GM18868 (cell line): Measurements from ENCODE around the gene ALS2CL.
"Not testable (repeated sequence)": the region's sequence is repeated elsewhere in the genome, so short reads cannot be mapped to it uniquely, and the experiment has no call there.

Experiments
- ATAC-seq: cut with Tn5 transposase; IDR thresholded peaks from one replicate; pipeline ENCODE4 v1.9.1; 2021; ENCODE audit warnings: mild to moderate bottlenecking, moderate library complexity; ENCODE audit not compliant: unreplicated experiment

ALS2CL gene

GRCh38 chr3:46693038-46693891 lies at the start of gene ALS2CL:
ALS2CL (minus strand) TSS chr3:46693679; CDS start chr3:46689440, 4,239 bp downstream.
- no peak for ATAC-seq

- no peak for ATAC-seq
These were observed 49.6 kb upstream of the ALS2CL start for GRCh38 chr3:46742992-46743585.

- not testable (repeated sequence) for ATAC-seq
These were observed 46.1 kb upstream of the ALS2CL start for GRCh38 chr3:46739565-46739964.

GRCh38 chr3:46737329-46737731 lies 43.9 kb upstream of the ALS2CL start:
- no peak for ATAC-seq

- no peak for ATAC-seq
These were observed 42.8 kb upstream of the ALS2CL start for GRCh38 chr3:46736006-46736872.

GRCh38 chr3:46734773-46735172 lies 41.3 kb upstream of the ALS2CL start:
- no peak for ATAC-seq

GRCh38 chr3:46733026-46733800 lies 39.7 kb upstream of the ALS2CL start:
- no peak for ATAC-seq

GRCh38 chr3:46731795-46732194 lies 38.3 kb upstream of the ALS2CL start:
- ATAC-seq = no peak

- no peak for ATAC-seq
These were observed 37.3 kb upstream of the ALS2CL start for GRCh38 chr3:46730819-46731218.

GRCh38 chr3:46729038-46729437 lies 35.6 kb upstream of the ALS2CL start:
- ATAC-seq = no peak

GRCh38 chr3:46725621-46726314 lies 32.3 kb upstream of the ALS2CL start:
- no peak for ATAC-seq

GRCh38 chr3:46724424-46724823 lies 30.9 kb upstream of the ALS2CL start:
- no peak for ATAC-seq

GRCh38 chr3:46722443-46722842 lies 29.0 kb upstream of the ALS2CL start:
- no peak for ATAC-seq

- no peak for ATAC-seq
These were observed 27.5 kb upstream of the ALS2CL start for GRCh38 chr3:46721009-46721408.

- ATAC-seq = no peak
These were observed 26.3 kb upstream of the ALS2CL start for GRCh38 chr3:46719735-46720271.

- ATAC-seq = no peak
These were observed 25.6 kb upstream of the ALS2CL start for GRCh38 chr3:46719044-46719565.

- no peak for ATAC-seq
These were observed 24.2 kb upstream of the ALS2CL start, which contains the start of gene PRSS50 for GRCh38 chr3:46717447-46718231. PRSS50 (minus strand) TSS chr3:46717869; CDS start chr3:46717824, 45 bp downstream.
